Measurements from ENCODE around the gene CDC42EP5. TPM values are rescaled to one million over a fixed set of nuclear protein-coding genes. Genes with fewer than 3 reads are reported as not detected.

The CDC42EP5 gene
- polyA plus RNA-seq, 3 donors: not detected

DNA sequence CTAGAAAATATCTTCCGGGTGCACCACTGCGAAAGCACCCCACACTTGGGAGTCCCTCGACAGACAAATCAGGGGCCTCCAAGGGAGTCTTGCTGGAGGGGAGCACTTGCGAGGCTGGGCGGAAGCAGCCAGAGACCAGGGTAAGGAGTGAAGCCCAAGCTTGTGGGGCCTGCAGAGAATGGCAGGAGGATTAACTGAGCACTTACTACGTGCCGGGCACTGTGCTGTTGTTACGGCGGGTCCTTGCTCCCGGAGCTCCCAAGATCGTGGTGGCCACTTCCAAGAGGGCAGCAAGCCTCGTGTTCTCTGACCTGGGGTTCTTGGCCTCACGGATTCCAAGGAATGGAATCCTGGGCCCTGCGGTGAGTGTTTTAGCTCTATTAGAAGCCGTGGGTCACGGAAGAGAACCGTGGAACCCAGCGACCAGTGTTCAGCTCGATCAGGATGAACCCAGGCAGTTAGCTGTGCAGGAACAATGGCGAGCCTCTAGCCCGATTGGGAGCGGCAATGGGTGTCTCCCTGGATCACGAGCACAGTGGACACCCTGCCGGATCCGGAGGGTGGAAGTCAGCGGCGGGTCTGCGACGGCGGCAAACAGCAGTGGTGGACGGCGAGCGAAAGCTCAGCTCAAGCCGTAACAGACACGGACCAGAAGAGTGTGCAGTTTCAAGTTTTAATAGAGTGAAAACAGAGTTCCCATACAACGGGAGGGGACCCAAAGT, 48.3 kb downstream of the CDC42EP5 start:
- H2AFZ ChIP-seq (ENCODE audit: insufficient read depth, low read depth, low read length, poor library complexity, severe bottlenecking): no peak overlapping the region
- no peaks in the 10 kb centered on the region for H3K36me3 ChIP-seq (replicated peaks in 1 of 2; ENCODE audit: control insufficient read depth in 1 of 2, insufficient read depth in 2 of 2, low read length in 2 of 2)
- Mint-ChIP-seq H3K9me3 (peaks cover 0 to 4% (median 2%) of the 10 kb centered on the region in 7 donors), H3K4me3 (peak overlapping the region in 1 of 2 donors; percentile 15), H3K36me3 (no peaks in the 10 kb centered on the region), H3K27me3 (ENCODE audit: low read depth in 3 of 3) (peaks cover 24 to 58% (median 42%) of the 10 kb centered on the region in 3 donors), H3K27ac (no peak overlapping the region), H3K4me1 (no peaks in the 10 kb centered on the region)
- H3K27me3 ChIP-seq (ENCODE audit: control insufficient read depth in 2 of 2, insufficient read depth in 2 of 2, low read length in 2 of 2): peaks cover 0 to 30% of the 10 kb centered on the region in 2 donors
- H3K4me2 ChIP-seq (replicated peaks; ENCODE audit: extremely low read depth, low read length, poor library complexity, severe bottlenecking): no peak overlapping the region
- H3K9me3 ChIP-seq (replicated peaks in 1 of 2; ENCODE audit: control insufficient read depth in 1 of 2, insufficient read depth in 1 of 2, low read length in 2 of 2): no peaks in the 10 kb centered on the region
- intact Hi-C loops (cut with micrococcal nuclease): no loop called here
- no peaks in the 10 kb centered on the region for H4K20me1 ChIP-seq (ENCODE audit: insufficient read depth, low read length)
- no peak overlapping the region for H3K9ac ChIP-seq (ENCODE audit: insufficient read depth, low read length, poor library complexity, severe bottlenecking)
- H3K27ac ChIP-seq (ENCODE audit: low read depth in 1 of 2, low read length in 2 of 2): no peak overlapping the region
- H3K79me2 ChIP-seq (ENCODE audit: insufficient read depth, low read length): no peaks in the 10 kb centered on the region
- DNase-seq: no peak
- no peaks in the 10 kb centered on the region for H3K4me1 ChIP-seq (ENCODE audit: control insufficient read depth in 1 of 2, insufficient read depth in 2 of 2, low read length in 2 of 2)
- no peak overlapping the region for H3K4me3 ChIP-seq (replicated peaks in 1 of 3; ENCODE audit: low read depth in 2 of 3, low read length in 3 of 3)
- TF ChIP-seq, protein P1, sequence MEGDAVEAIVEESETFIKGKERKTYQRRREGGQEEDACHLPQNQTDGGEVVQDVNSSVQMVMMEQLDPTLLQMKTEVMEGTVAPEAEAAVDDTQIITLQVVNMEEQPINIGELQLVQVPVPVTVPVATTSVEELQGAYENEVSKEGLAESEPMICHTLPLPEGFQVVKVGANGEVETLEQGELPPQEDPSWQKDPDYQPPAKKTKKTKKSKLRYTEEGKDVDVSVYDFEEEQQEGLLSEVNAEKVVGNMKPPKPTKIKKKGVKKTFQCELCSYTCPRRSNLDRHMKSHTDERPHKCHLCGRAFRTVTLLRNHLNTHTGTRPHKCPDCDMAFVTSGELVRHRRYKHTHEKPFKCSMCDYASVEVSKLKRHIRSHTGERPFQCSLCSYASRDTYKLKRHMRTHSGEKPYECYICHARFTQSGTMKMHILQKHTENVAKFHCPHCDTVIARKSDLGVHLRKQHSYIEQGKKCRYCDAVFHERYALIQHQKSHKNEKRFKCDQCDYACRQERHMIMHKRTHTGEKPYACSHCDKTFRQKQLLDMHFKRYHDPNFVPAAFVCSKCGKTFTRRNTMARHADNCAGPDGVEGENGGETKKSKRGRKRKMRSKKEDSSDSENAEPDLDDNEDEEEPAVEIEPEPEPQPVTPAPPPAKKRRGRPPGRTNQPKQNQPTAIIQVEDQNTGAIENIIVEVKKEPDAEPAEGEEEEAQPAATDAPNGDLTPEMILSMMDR (IDR thresholded peaks at IDR 0.05): no peak
- 96% methylated on average over 32 of the region's 36 CpGs for WGBS (ENCODE audit: insufficient coverage)

DNA sequence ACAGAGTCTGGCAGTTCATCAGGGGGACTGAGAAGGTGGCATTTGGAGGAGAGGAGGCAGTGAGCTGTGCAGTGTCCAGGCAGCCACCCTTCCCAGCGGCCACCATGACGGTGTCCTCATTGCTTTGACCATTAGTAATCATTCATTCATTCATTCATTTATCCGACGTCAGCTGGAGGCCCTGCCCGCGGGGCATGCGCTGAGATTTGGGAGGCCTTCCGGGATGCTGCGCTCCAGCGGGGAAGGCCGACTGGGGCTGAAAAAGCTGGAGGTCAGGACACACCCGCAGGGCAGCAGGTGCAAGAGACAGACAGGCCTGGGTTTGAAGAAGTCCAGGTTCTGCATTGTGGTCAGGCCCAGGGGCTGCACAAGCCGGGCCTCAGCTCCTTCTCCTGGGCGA, 48.9 kb downstream of the CDC42EP5 start:
- Mint-ChIP-seq H3K4me1 (no peaks in the 10 kb centered on the region), H3K27me3 (ENCODE audit: low read depth in 3 of 3) (peaks cover 20 to 58% (median 39%) of the 10 kb centered on the region in 3 donors), H3K36me3 (no peaks in the 10 kb centered on the region), H3K9me3 (peaks cover 0 to 8% (median 2%) of the 10 kb centered on the region in 7 donors), H3K27ac (peak overlapping the region in 1 of 7 donors; percentile 26), H3K4me3 (no peak overlapping the region)
- H3K36me3 ChIP-seq (replicated peaks in 1 of 2; ENCODE audit: control insufficient read depth in 1 of 2, insufficient read depth in 2 of 2, low read length in 2 of 2): no peaks in the 10 kb centered on the region
- 90% methylated on average over 9 of the region's 14 CpGs for WGBS (ENCODE audit: insufficient coverage)
- H3K9ac ChIP-seq (ENCODE audit: insufficient read depth, low read length, poor library complexity, severe bottlenecking): no peak overlapping the region
- no peak overlapping the region for H3K4me2 ChIP-seq (replicated peaks; ENCODE audit: extremely low read depth, low read length, poor library complexity, severe bottlenecking)
- intact Hi-C loops (cut with micrococcal nuclease): no loop called here
- no peak overlapping the region for H2AFZ ChIP-seq (ENCODE audit: insufficient read depth, low read depth, low read length, poor library complexity, severe bottlenecking)
- TF ChIP-seq, protein P1 (IDR thresholded peaks at IDR 0.05): no peak
- no peaks in the 10 kb centered on the region for H3K4me1 ChIP-seq (ENCODE audit: control insufficient read depth in 1 of 2, insufficient read depth in 2 of 2, low read length in 2 of 2)
- no peak overlapping the region for H3K4me3 ChIP-seq (replicated peaks in 1 of 3; ENCODE audit: low read depth in 2 of 3, low read length in 3 of 3)
- no peak for DNase-seq
- peaks cover 0 to 30% of the 10 kb centered on the region in 2 donors for H3K27me3 ChIP-seq (ENCODE audit: control insufficient read depth in 2 of 2, insufficient read depth in 2 of 2, low read length in 2 of 2)
- no peak overlapping the region for H3K27ac ChIP-seq (ENCODE audit: low read depth in 1 of 2, low read length in 2 of 2)
- H4K20me1 ChIP-seq (ENCODE audit: insufficient read depth, low read length): no peaks in the 10 kb centered on the region
- H3K9me3 ChIP-seq (replicated peaks in 1 of 2; ENCODE audit: control insufficient read depth in 1 of 2, insufficient read depth in 1 of 2, low read length in 2 of 2): no peaks in the 10 kb centered on the region
- no peaks in the 10 kb centered on the region for H3K79me2 ChIP-seq (ENCODE audit: insufficient read depth, low read length)

Data from CD14-positive monocyte (primary cell).